Adrenal gland (tissue), 5 donors: ENCODE measurements around the gene TEX54.

Experiments used
- POLR2A ChIP-seq, 2 donors: fragments of 450-650 bp; IDR thresholded peaks; one replicate each; pipeline ENCODE4 v1.6.1; 2017; ENCODE audit warnings: antibody characterized with exemption in 2 of 2, mild to moderate bottlenecking in 2 of 2, moderate library complexity in 1 of 2
- TF ChIP-seq, protein P1 (sequence below), 6 experiments: fragments of 450-650 bp in 4 of 6; fragments of 200-600 bp in 2 of 6; sonication (generic) in 1 of 6; IDR thresholded peaks; 1 replicate in 5 of 6; 2 replicates in 1 of 6; pipeline versions ENCODE4 v1.5.1 to v1.8.0; 2016 to 2021; ENCODE audit warnings: antibody characterized with exemption in 6 of 6, mild to moderate bottlenecking in 2 of 6, moderate library complexity in 1 of 6
- donor health status: DM: no; HTN: no; CAD: no.

DNA sequence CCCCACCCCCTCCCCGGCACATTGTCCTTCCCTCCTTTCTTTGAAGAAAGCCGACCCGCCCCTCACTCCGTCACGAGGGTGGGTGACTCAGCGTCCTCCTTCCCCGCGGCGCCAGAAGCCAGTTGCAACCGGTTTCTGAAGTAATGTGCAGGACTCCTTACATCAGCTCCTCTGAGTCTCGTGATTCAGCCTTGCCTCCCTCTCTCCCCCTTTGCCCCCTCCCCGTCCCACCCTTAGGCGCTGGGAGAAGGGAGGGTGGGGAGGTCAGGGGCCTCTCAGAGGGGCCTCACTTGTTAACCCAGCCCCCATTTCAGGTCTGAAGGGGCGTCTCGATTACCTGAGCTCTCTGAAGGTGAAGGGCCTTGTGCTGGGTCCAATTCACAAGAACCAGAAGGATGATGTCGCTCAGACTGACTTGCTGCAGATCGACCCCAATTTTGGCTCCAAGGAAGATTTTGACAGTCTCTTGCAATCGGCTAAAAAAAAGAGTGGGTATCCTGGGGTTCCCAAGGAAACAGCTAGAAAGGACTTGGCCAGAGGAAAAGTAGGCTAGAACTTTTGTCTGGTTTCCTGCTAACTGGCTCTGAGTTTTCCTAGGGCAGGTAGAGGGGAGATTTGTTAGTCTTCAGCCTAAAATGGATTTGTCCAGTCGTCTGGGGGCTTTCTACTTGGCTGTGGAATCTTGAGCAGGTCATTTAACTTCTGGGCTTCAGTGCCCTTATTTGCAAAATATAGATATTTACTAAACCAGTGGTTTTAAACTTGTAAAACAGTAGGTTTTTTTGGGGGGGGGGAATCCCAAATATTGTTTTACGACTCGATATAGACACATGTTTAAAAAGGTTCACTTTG lies 49.2 kb upstream of the TEX54 start:
- TF ChIP-seq, protein P1, sequence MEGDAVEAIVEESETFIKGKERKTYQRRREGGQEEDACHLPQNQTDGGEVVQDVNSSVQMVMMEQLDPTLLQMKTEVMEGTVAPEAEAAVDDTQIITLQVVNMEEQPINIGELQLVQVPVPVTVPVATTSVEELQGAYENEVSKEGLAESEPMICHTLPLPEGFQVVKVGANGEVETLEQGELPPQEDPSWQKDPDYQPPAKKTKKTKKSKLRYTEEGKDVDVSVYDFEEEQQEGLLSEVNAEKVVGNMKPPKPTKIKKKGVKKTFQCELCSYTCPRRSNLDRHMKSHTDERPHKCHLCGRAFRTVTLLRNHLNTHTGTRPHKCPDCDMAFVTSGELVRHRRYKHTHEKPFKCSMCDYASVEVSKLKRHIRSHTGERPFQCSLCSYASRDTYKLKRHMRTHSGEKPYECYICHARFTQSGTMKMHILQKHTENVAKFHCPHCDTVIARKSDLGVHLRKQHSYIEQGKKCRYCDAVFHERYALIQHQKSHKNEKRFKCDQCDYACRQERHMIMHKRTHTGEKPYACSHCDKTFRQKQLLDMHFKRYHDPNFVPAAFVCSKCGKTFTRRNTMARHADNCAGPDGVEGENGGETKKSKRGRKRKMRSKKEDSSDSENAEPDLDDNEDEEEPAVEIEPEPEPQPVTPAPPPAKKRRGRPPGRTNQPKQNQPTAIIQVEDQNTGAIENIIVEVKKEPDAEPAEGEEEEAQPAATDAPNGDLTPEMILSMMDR (IDR thresholded peaks at IDR 0.05) = no peak
- no peak for TF ChIP-seq POLR2A (IDR thresholded peaks at IDR 0.05)
